SKM-1 (cell line): ENCODE data around the gene CNIH3.

Experiments
- DNase-seq: peaks from one replicate; lab custom pipeline; 2025; ENCODE audit not compliant: unreplicated experiment; lab: John Stamatoyannopoulos, UW

Gene CNIH3

GRCh38 chr1:224714553-224714952 is 98.4 kb downstream of the CNIH3 start:
- no peak for DNase-seq

- DNase-seq: no peak
These were observed 102.4 kb downstream of the CNIH3 start for GRCh38 chr1:224718470-224719053.

GRCh38 chr1:224719716-224720115 is 103.6 kb downstream of the CNIH3 start:
- DNase-seq: no peak

- no peak for DNase-seq
These were observed 104.1 kb downstream of the CNIH3 start for GRCh38 chr1:224720216-224720615.

GRCh38 chr1:224721000-224721399 is 104.9 kb downstream of the CNIH3 start:
- DNase-seq: no peak

GRCh38 chr1:224722838-224723237 is 106.7 kb downstream of the CNIH3 start:
- no peak for DNase-seq

GRCh38 chr1:224724566-224724965 is 108.4 kb downstream of the CNIH3 start:
- DNase-seq: no peak

GRCh38 chr1:224726441-224727182 is 110.5 kb downstream of the CNIH3 start:
- no peak for DNase-seq

- DNase-seq: no peak
These were observed 111.5 kb downstream of the CNIH3 start for GRCh38 chr1:224727351-224728289.

- DNase-seq: no peak
These were observed 114.4 kb downstream of the CNIH3 start for GRCh38 chr1:224730540-224730939.

GRCh38 chr1:224730965-224731364 is 114.8 kb downstream of the CNIH3 start:
- no peak for DNase-seq

GRCh38 chr1:224731633-224732032 is 115.5 kb downstream of the CNIH3 start:
- no peak for DNase-seq

GRCh38 chr1:224732377-224733026 is 116.4 kb downstream of the CNIH3 start:
- no peak for DNase-seq

GRCh38 chr1:224733027-224733911 is 117.2 kb downstream of the CNIH3 start:
- DNase-seq: no peak

- no peak for DNase-seq
These were observed 118.3 kb downstream of the CNIH3 start for GRCh38 chr1:224734261-224734935.

- no peak for DNase-seq
These were observed 119.0 kb downstream of the CNIH3 start for GRCh38 chr1:224735159-224735558.

- no peak for DNase-seq
These were observed 120.7 kb downstream of the CNIH3 start for GRCh38 chr1:224736619-224737352.

- no peak for DNase-seq
These were observed 121.2 kb downstream of the CNIH3 start for GRCh38 chr1:224737353-224737727.
